GM23338 (cell line): ENCODE measurements around the gene WDR11.

Source experiments
- CREB1 ChIP-seq: fragments of 250-450 bp; sonication (Bioruptor Pico); IDR thresholded peaks from 2 replicates; pipeline ENCODE4 v1.5.0; 2020; ENCODE audit warnings: low read depth, mild to moderate bottlenecking, moderate library complexity
- EZH2 ChIP-seq: fragments of 200-600 bp; sonication (generic); IDR thresholded peaks from one replicate; pipeline ENCODE4 v1.8.0; 2017; ENCODE audit warnings: antibody characterized with exemption, mild to moderate bottlenecking, low read depth; ENCODE audit not compliant: unreplicated experiment
- NANOG ChIP-seq: IDR thresholded peaks from 2 replicates; pipeline ENCODE4 v1.6.1; 2016; ENCODE audit warnings: antibody characterized with exemption, borderline replicate concordance
- POLR2AphosphoS5 ChIP-seq: IDR thresholded peaks from 2 replicates; pipeline ENCODE4 v1.6.1; 2016; ENCODE audit warnings: antibody characterized with exemption, low read depth
- TF ChIP-seq, protein P1 (sequence below): IDR thresholded peaks from one replicate; pipeline ENCODE4 v1.6.1; 2018; ENCODE audit warnings: antibody characterized with exemption; ENCODE audit not compliant: unreplicated experiment
- TF ChIP-seq, protein P2 (sequence below), 2 experiments: fragments of 200-600 bp in 1 of 2; sonication (generic) in 1 of 2; conservative IDR thresholded peaks; 2 replicates each; pipeline versions ENCODE4 v1.5.1 to v1.6.1; 2016 to 2017; ENCODE audit warnings: antibody characterized with exemption in 2 of 2, low read depth in 2 of 2, mild to moderate bottlenecking in 2 of 2, moderate library complexity in 1 of 2

DNA sequence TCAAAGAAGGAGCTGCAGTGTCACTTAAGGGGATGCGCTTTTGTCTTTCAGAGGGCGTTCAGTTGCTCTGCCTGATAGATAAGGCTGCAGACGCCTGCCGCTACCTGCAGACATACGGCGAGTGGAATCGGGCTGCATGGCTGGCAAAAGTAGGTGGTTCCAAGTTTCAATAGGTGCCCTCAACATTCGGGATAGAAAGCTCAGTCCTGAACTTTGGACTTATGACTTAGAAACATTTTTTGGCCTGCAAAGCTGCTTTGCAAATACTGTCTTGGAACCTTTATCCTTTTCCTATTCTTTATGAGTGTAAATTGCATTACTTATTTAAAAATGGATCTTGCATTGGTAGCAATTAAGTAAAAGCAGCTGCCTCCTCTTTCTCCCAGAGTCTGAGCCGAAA, 54.1 kb downstream of the WDR11 start:
- TF ChIP-seq NANOG (no peak), POLR2AphosphoS5 (no peak), EZH2 (no peak), CREB1 (CRISPR knock-in tag) (no peak)
- TF ChIP-seq, protein P1, sequence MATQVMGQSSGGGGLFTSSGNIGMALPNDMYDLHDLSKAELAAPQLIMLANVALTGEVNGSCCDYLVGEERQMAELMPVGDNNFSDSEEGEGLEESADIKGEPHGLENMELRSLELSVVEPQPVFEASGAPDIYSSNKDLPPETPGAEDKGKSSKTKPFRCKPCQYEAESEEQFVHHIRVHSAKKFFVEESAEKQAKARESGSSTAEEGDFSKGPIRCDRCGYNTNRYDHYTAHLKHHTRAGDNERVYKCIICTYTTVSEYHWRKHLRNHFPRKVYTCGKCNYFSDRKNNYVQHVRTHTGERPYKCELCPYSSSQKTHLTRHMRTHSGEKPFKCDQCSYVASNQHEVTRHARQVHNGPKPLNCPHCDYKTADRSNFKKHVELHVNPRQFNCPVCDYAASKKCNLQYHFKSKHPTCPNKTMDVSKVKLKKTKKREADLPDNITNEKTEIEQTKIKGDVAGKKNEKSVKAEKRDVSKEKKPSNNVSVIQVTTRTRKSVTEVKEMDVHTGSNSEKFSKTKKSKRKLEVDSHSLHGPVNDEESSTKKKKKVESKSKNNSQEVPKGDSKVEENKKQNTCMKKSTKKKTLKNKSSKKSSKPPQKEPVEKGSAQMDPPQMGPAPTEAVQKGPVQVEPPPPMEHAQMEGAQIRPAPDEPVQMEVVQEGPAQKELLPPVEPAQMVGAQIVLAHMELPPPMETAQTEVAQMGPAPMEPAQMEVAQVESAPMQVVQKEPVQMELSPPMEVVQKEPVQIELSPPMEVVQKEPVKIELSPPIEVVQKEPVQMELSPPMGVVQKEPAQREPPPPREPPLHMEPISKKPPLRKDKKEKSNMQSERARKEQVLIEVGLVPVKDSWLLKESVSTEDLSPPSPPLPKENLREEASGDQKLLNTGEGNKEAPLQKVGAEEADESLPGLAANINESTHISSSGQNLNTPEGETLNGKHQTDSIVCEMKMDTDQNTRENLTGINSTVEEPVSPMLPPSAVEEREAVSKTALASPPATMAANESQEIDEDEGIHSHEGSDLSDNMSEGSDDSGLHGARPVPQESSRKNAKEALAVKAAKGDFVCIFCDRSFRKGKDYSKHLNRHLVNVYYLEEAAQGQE = no peak
- TF ChIP-seq, protein P2, sequence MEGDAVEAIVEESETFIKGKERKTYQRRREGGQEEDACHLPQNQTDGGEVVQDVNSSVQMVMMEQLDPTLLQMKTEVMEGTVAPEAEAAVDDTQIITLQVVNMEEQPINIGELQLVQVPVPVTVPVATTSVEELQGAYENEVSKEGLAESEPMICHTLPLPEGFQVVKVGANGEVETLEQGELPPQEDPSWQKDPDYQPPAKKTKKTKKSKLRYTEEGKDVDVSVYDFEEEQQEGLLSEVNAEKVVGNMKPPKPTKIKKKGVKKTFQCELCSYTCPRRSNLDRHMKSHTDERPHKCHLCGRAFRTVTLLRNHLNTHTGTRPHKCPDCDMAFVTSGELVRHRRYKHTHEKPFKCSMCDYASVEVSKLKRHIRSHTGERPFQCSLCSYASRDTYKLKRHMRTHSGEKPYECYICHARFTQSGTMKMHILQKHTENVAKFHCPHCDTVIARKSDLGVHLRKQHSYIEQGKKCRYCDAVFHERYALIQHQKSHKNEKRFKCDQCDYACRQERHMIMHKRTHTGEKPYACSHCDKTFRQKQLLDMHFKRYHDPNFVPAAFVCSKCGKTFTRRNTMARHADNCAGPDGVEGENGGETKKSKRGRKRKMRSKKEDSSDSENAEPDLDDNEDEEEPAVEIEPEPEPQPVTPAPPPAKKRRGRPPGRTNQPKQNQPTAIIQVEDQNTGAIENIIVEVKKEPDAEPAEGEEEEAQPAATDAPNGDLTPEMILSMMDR (conservative IDR thresholded peaks at IDR 0.05; ENCODE audit: low read depth in 2 of 2) = no peak
